NT2/D1 (cell line): Measurements from ENCODE around the gene EDAR.

Experiments
- SUZ12 ChIP-seq: IDR thresholded peaks from 2 replicates; pipeline ENCODE4 v1.6.1; 2011; ENCODE audit not compliant: insufficient read length, insufficient read depth; ENCODE audit errors: extremely low read depth
- YY1 ChIP-seq: IDR thresholded peaks from 2 replicates; pipeline ENCODE4 v1.6.1; 2011; ENCODE audit not compliant: insufficient read length, insufficient read depth

DNA sequence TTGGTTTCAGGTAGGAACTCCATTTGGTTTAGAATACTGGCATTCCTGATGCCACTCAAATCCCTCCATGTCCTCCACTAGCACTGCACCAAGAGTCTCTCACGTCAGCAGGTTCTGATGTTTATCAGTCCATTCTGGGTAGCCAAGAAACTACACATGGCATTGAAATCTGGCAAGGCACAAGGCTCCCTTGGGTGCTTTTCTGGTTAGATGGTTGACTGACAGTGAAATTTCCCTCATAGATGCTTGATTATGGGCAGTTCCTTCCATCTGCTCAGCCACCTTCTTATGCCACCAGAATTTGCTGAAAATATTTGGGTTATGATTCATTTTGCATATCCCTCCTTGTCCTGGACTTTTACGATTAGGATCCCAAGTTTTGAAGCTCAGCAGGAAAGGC, 32.6 kb downstream of the EDAR start:
- no peak for TF ChIP-seq YY1
- no peak for TF ChIP-seq SUZ12
